Upper lobe of left lung (tissue), 4 donors: Measurements from ENCODE around the gene CCDC89.

ENCODE experiments used
- CTCF ChIP-seq, 6 experiments: fragments of 450-650 bp in 4 of 6; fragments of 200-600 bp in 2 of 6; sonication (generic) in 2 of 6; IDR thresholded peaks; one replicate each; pipeline ENCODE4 v1.5.1; 2016 to 2019; ENCODE audit warnings: antibody characterized with exemption in 6 of 6
- POLR2A ChIP-seq, 4 donors: fragments of 450-650 bp; IDR thresholded peaks; one replicate each; pipeline ENCODE4 v1.5.1; 2016 to 2017; ENCODE audit warnings: antibody characterized with exemption in 4 of 4, mild to moderate bottlenecking in 2 of 4

DNA sequence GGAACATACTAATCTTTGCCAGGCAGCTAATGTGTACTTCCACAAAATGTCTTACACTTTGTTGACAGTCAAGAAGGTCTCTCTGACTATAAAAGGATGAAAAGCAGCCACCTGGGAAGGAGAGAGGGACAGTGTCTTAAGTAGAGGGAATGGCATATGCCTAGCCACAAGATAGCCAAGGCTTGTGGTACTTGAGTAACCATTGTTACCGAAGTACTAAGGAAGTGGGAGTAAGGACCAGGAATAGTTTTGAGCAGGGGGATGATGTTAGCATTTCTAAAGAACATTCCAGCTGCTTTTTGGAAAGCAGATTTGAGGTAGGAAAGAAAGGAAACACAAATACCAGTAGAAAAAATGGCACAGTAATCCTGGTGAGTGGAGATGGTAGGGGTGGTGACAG is 34.9 kb downstream of the CCDC89 start:
- no peak for TF ChIP-seq CTCF (IDR thresholded peaks at IDR 0.05)
- no peak for TF ChIP-seq POLR2A (IDR thresholded peaks at IDR 0.05)
